Activated T-cell treated with anti-CD3 and anti-CD28 coated beads for 1 hour (primary cell): ENCODE data around the gene TMEM14C.

Experiments
- DNase-seq: peaks from one replicate; pipeline ENCODE4 v3.0.0-alpha.2; 2020; ENCODE audit warnings: low read depth

TMEM14C gene

GRCh38 chr6:10722820-10723566 lies at the start of gene TMEM14C:
TSS of gene TMEM14C (plus strand) at chr6:10723070. CDS start at chr6:10724614, 1,544 bp downstream.
- DNase-seq = peak; percentile 65

DNA sequence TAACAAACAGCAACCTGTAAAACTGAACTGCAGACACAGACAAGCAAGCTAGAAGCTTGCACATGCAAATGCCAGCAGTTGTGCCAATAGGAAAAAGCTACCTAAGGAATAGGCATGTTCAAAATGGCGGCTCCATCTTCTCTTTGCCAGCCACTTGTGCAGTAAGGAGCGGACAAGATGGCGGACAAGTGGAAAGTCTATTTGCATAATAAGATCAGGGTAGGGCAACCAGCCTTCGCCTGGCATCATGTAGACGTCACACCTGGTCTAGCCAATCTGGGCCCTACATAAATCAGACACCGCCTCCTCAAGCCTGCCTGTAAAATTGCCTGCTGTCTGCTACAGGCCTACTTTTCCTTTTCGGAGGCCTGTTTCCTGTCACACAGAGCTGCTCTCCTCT lies 46.5 kb upstream of the TMEM14C start:
- no peak for DNase-seq

DNA sequence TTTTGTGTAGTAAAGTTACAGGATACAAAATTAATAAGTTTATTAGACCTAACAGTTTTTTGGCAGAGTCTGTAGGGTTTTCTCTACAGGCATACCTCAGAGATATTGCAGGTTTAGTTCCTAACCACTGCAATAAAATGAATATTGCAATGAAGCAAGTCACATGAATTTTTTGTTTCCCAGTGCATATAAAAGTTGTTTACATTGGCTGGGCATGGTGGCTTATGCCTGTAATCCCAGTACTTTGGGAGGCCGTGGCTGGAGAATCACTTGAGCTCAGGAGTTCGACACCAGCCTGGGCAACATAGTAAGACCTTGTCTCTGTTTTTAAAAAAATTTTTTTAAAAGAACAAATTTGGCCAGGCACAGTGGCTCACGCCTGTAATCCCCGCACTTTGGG lies 44.4 kb upstream of the TMEM14C start:
- no peak for DNase-seq

GRCh38 chr6:10681795-10682194 lies 41.1 kb upstream of the TMEM14C start:
- DNase-seq = no peak

GRCh38 chr6:10682355-10682988 lies 40.4 kb upstream of the TMEM14C start:
- DNase-seq = no peak

DNA sequence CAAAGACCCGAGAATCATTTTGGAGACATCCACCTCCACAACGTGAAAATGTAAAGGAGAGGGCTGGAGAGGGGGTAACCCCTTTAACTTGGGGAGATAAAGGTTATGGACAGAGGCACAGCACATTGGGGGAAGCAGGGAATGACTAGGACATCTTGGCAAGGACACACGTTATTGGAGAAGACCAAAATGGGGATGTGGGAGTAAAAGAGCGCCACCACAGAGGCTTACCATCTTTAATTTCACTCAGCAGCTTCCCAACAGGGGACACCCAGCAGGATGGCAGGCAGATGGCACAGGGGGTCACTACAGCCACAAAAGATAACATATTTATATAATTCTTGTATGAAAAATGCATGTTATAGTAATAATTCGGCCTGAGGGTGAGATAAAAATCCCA lies 38.3 kb upstream of the TMEM14C start:
- no peak for DNase-seq

GRCh38 chr6:10685092-10685915 lies 37.6 kb upstream of the TMEM14C start:
- DNase-seq = no peak

- DNase-seq = no peak
Measured at GRCh38 chr6:10686901-10687300, 36.0 kb upstream of the TMEM14C start.

- DNase-seq = no peak
Measured at GRCh38 chr6:10687582-10687981, 35.3 kb upstream of the TMEM14C start.

DNA sequence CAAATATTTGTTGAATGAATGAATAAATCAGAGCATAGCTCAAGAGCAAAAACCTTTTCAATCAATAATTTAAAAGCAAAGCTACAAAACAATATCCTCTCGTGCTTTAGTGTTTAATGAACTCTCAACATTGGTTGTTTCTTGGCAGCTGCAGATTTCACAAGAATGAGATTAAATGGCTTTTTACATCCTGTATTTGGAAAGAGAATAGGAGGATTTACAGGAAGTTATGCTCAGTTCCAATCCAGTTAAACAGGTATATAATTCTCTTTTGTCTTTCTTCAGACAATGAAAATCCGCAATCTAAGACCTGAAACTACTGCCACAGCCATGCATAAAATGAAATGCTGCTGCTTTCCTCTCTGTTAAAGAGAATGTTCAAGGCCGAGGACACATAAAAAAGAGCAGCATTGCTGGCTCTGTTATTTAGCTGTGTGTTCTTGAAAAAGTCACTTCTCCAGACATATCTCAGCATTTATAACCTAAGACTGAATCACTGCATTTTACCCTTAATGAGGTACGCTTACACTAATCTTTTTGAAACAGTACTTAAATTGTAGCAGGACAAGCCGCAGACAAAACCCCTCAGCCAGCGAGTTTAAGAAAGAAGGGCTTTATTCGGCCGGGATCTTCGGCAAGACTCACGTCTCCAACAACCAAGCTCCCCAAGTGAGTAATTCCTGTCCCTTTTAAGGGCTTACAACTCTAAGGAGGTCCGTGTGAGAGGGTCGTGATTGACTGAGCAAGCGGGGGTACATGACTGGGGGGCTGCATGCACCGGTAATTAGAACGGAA lies 32.0 kb upstream of the TMEM14C start:
- no peak for DNase-seq

- DNase-seq = no peak
Measured at GRCh38 chr6:10692965-10693538, 29.8 kb upstream of the TMEM14C start.

DNA sequence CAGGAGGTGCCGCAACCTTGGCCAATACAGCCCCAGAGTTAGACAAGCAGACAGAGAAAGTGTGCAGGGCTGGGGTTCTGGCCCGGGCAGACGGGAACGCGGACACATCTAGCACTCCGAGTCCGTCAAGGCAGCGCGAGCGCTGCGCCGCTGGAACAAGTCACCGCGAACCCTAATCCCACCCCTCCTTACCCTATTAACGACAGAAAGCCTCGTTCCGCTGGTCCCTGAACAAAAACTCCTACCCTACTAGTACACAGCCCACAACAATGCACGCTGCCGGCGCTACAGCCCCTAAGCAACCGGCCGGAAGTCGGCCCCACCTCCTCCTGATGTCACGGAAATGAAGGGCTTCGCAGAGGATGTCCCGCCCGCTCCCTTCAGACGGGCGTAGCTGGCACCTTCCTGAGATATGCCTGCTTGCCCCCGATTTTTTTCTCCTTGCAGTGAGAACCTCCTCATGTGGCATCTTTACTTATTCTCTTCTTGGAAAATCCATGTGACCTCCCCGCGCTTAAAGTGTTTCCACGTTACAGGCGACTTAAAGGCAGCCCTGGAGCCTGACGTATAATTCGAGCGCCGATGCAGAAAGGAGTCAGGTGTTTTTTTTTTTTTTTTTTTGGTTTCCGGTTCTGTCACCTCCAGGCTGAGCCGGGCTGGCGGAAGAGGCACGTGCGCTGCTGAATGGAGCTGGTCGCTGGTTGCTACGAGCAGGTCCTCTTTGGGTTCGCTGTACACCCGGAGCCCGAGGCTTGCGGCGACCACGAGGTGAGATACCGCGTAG lies 28.4 kb upstream of the TMEM14C start, which contains the start of the genes C6orf52 and PAK1IP1:
TSS of gene C6orf52 (minus strand) at position 315 of the 784 bp plus-strand sequence. CDS start 7,066 bp downstream, outside the sequence.
TSS of gene PAK1IP1 (plus strand) at position 671 of the 784 bp plus-strand sequence. CDS start at position 685, 14 bp downstream.
- peak; percentile 84 for DNase-seq

GRCh38 chr6:10695086-10695657 lies 27.7 kb upstream of the TMEM14C start:
- no peak for DNase-seq

DNA sequence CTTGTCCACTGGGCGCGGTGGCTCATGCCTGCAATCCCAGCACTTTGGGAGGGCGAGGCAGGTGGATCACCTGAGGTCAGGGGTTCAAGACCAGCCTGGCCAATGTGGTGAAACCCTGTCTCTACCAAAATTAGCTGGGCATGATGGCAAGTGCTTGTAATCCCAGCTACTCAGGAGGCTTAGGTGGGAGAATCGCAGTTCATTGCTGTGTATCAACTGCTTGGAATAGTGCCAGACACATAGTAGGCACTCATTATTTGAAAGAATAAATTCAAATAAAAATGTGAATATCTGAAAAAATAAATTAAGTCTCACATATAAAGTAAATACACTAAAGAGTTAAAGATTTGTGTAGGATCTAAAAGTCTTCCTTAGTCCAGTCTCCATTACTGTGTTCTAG lies 26.2 kb upstream of the TMEM14C start:
- no peak for DNase-seq

GRCh38 chr6:10713962-10714361 lies 8.9 kb upstream of the TMEM14C start:
- no peak for DNase-seq

GRCh38 chr6:10719296-10719963 lies 3.4 kb upstream of the TMEM14C start:
- DNase-seq = no peak

DNA sequence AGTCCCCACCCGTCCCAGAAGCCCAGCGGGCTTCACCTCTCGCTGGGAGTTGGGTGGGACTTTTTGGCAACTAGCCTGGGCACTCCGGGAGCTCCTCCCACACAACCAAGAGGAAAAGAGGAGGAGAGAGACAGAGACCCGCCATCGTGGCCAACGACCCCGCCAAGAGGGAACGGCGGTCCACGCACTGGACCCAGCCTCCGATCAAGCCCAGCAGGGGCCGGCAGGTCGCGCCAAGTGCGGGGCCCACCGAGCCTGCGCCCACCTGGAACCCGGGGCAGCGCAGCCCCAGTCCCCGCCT lies 3.0 kb upstream of the TMEM14C start:
- DNase-seq = no peak

DNA sequence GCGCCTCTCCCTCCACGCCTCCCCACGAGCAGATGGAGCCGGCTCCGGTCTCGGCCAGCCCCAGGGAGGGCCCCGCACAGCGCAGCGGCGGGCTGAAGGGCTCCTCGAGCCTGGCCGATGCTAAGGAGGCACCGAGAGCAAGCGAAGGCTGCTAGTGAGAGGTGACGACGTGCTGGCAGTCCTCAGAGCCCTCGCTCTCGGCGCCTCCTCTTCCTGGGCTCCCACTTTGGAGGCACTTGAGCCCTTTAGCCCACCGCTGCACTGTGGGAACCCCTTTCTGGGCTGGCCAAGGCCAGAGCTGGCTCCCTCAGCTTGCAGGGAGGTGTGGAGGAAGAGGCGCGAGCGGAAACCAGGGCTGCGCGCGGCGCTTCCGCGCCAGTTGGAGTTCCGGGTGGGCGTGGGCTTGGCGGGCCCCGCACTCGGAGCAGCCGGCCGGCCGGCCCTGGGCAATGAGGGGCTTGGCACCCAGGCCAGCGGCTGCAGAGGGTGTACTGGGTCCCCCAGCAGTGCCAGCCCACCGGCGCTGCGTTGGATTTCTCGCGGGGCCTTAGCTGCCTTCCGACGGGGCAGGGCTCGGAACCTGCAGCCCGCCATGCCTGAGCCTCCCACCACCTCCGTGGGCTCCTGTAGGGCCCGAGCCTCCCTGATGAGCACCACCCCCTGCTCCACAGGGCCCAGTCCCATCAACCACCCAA lies 2.5 kb upstream of the TMEM14C start:
- DNase-seq = peak; percentile 42
